Endothelial cell of umbilical vein (primary cell): ENCODE data around the gene ASAP2.

Source experiments
- CTCF ChIP-seq, 2 donors: IDR thresholded peaks; 1 replicate in 1 of 2; 2 replicates in 1 of 2; pipeline ENCODE4 v1.5.1; 2011; ENCODE audit warnings: low read length in 2 of 2, mild to moderate bottlenecking in 2 of 2, moderate library complexity in 2 of 2, control low read depth in 1 of 2, inconsistent platforms in 1 of 2, low read depth in 1 of 2; ENCODE audit not compliant: insufficient read depth in 1 of 2; ENCODE audit errors: extremely low read depth in 1 of 2
- MAX ChIP-seq: IDR thresholded peaks from 2 replicates; pipeline ENCODE4 v1.6.1; 2011; ENCODE audit not compliant: insufficient read depth, insufficient read length

- no peak for TF ChIP-seq CTCF (IDR thresholded peaks at IDR 0.05; ENCODE audit: extremely low read depth in 1 of 2, insufficient read depth in 1 of 2, low read depth in 1 of 2, low read length in 2 of 2)
- TF ChIP-seq MAX, result no peak
Observed at GRCh38 chr2:9325428-9325827, 118.8 kb downstream of the ASAP2 start.
